Endometrial microvascular endothelial cells (primary cell): ENCODE results near the gene CD200. TPM values are rescaled to one million over a fixed set of nuclear protein-coding genes. Genes with fewer than 3 reads are reported as not detected.

Experiments used
- in situ Hi-C: cut with HindIII; loops from 2 replicates; pipeline ENCODE4 v1.10.0; 2017; ENCODE audit warnings: low sequenced_read_pairs, low pct_unique_long_range_greater_than_20kb; ENCODE audit errors: inconsistent ontology term
- total RNA-seq: library from RNA; depleted of rRNA; stranded (reverse); fragments of >200 nt; gene quantifications from one replicate; pipeline ENCODE4 v1.2.3, GENCODE V29; 2015; ENCODE audit errors: inconsistent ontology term

CD200 gene
- total RNA-seq, 1 donor from 2014 or later = not detected

DNA sequence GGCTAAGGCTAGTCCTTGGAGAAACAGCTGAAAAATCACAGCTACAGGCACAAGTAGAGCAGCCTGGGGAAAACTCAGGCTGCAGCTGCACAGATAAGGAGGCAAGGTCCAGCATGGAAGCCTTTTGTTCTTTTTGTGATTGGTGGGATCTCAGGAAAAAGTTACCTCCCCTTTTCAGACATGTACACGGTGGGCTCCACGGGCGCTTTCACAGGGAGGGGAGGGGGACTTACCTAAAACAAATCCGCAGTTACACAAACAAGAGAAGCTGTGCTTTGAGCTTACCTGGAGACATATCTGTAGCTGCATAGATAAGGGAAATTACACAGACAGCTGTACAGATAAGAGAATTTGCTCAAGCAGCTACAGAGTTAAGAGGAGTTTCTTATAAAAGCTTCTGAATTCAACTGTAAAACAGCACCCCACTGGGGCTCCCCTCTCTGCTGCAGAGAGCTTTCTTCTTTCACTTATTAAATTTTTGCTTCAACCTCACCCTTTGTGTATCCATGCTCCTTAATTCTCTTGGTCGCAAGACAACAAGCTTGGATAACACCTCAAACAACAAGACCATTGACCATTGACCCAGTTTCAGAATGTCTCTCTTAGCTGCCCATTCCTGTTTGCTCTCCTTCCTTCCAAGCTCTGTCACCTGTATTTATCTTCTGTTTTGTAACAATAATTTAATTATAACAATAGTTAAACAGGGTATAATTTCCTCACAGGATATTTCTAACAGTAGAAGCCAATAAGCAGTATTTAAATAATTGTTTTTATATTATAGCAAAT, 10.9 kb upstream of the CD200 start:
- in situ Hi-C loops = loop anchor here (25.0 kb wide), 1 partner anchor 190 kb away; no protein-coding TSS in a partner anchor

DNA sequence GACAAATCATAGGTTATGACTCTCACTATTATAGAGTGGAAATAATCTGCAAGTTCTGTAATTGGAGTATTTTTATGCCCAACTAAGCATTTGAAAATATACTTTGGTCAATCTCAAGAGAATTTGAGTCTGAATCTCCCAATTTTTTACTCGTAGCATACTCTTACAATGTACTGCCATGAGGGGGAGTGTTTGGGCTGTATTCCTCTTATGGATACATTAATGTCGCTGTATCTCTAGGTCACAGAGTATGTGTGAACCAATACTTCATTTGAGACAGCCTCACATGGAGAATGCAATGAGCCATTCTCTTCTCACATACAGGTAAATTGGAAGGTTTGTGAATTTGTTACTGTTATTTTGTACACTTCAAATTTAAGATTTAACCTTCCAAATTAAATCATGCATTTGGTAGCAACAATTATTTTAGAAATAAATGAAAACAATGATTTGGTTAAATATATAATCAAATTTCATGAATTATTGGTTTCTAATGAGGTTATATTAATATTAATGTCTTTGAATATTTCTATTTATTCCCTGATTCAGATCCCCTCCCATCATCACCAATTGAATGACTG, 5.5 kb upstream of the CD200 start:
- in situ Hi-C loops = no loop called here

DNA sequence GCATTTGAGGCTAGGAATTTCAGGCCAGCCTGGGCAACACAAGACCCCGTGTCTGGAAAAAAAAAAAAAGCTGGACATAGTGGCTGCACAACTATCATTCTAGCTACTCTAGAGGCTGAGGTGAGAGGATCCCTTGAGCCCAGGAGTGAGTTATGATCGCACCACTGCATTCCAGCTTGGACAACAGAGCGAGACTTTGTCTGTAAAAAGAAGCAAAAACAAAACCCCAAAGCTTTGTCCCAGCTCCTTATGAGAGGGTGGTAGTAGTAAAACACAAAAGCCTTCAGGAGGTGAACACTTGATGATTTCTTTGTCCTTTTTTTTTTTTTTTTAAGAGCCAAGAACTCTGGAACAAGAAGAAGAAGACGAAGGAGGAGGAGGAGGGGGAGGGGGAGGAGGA, 1.1 kb upstream of the CD200 start:
- in situ Hi-C loops = no loop called here

DNA sequence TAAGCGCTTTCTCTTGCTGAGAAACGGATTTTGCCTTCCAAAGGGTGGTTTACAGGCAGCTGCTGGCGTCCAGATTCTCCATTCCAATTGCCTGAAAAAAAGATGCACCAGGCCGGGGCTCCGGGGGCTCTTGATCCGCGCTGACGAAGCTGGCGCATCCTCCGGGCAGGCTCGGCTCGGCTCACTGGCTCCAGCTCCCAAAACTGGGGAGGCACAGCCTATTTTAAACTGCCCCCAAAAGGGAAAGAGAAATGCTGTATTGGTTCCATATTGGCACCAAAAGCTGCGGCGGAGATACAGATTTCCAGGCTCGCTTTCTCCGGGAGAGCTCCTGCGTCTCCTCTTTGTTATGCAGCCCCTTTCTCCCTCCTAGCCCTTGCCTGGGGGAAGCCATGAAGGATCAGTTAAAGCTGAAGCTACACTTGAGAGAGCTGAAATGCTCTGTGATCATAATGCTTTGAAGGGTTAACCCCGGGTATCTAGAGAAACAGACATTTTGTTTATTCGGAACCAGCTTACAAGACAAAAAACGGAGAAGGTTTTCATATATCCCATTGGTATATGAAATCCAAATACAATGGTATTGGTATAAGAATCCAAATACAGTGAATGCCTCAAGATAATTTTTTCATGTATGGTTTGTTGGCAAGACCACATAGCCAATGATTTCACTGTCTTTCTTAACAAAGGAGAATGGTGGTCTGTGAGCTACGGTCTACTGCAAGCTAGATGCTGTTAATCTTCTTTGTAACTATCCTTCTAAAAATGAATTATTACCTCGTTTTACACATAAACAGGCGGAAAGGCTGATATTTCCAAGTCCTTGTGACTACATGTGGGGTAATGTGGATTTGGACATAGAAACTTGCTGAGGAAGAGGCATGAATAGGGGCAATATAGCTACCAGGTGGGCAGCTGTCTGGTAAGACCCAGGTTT, 693 bp downstream of the CD200 start:
- in situ Hi-C loops = no loop called here

DNA sequence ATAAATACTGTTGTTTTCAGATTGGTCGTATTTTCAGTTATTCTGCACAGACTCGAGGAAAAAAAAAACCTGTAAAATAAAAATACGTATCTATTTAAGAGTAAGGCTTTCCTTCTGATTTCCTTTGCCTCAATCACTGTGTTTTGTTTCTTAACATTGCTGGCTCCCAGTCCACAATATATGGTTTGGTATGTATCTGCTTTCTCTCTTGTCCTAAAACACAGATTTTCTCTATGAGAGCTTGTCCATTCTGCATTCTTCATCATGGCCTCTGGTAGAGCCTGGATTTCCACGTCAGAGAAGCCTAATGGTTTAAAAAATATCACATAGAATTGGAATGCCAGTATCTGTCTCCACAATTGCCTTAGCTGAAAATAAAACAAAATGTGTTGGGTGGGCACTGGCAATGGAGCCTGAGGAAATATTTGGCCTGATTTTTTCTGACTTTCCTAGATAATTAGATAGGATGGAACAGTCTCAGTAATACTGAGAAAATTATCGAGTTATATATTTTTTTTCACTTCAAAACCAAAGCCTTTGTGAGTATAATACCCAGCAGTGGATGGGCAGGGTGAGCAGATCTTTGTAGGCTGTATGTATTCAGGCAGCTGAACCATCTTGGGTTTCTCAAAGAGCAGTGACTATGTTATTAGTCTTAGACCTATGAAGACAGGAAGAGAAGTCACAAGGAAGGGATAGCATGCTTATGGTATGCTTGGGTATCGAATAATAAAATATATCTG, 1.9 kb downstream of the CD200 start:
- in situ Hi-C loops = no loop called here

DNA sequence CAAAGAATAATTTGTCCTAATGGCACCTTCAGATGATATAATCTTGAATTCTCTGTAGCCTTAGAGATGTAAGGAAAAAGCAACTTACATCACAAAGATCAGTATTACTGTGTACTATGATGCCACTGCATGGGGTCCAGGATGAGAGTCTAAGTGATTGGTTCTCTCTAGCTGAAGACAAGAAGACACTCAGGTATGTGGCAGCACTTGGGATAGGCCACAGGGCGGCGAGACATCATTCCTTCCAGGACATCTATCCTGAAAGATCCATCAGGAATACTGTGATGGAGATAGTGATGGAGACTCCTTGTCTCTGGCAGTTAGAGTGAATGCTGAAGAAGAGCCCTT, 2.5 kb downstream of the CD200 start:
- in situ Hi-C loops = no loop called here

DNA sequence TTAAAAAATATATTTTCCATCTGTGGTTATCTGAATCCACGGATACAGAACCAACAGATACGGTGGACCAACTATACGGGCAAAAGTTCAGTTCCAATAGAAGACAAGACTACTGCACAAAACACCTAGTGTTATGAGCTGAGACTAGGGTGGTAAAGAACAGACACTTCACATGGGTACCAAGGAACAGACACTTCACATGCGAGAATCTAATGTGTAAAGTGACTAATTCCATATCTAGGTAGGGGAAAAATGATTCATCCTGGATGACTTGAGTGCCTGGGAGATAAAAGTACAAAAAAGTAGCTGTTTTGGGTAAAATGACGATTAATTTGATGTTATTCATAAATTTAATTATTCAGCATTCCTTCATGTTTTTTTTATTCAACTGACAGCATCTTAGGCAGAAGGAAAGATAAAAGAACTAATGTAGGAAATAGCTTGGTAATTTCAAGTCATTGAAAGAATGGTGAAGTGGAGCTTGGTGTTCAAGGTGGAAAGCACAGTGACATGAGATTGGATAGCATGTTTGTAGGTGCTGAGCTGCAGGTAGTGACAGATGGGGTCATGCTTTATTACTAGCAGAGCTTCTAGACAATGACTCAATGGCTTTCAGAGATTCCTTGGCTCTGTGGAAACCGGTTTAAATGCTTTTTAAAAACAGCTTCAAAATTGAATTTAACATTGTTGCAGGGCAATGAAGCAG, 5.2 kb downstream of the CD200 start:
- in situ Hi-C loops = no loop called here

DNA sequence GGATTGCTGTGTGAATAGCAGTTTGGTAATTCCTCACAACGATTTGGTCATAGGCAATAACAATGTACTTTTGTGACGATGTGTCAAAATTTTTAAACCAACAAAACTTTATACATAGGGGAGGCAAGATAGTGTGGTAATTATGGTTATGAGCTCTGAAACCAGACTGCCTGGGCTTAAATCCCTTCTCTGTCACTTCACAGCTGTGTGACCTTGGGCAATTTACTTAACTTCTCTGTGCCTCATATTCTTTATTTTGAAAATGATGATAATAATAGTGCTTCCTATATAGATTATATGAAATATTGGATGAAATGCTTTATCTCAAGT, 5.7 kb downstream of the CD200 start:
- in situ Hi-C loops = no loop called here

DNA sequence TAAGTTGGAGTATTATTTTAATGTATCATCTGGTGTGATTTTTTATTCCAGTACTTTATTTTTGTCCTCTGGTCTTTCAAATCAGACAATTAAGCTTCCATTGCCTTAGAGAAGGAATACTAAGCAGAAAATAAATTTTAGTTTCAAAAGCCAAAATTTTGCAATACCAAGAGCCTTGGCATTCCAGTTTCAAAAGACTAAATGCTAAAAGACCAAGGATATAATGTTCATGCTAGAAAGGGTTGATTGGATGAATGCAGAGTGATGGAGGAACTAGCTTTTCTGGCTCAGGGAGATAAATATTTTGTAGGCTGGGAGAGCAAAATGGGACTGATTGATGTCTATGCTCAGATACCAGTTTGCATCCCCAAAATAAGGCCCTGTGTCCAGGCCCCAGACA, 6.2 kb downstream of the CD200 start:
- in situ Hi-C loops = no loop called here

DNA sequence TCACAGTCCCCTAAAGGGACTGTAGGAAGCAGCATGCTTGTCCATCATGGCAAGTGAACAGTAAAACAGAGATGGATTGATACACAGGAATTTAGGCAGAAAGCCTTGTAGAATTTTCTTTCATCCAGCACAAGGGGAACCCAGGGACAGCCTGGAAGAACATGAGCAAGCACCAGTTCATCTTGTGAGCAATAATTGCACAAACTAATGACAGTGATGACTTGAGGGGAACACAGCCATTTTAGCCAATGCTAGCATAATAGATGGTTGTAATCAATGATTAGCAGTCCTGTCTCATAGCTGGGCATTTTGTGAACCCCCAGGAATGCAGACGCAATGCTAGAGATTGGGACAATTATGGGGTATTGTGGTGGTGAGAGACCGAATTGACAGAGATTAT, 6.7 kb downstream of the CD200 start:
- in situ Hi-C loops = no loop called here

DNA sequence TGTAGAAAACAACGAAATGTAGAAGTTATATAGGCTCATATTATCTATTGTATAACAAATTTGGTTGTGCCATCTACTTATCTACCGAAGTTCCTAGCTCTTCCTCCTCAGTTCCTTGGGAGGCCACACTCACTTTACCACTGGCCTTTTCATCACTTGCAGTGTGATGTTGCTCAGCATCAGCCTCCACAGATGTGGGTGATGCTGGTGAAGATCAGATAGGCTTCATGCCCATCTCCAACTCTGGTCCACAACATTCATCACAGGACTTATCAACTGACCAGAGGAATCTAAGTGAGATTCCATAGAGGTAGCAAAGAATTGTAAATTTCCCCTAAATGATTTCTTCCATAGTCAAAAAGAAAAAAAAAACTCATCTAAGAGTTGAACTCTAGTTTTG, 8.4 kb downstream of the CD200 start:
- in situ Hi-C loops = no loop called here

DNA sequence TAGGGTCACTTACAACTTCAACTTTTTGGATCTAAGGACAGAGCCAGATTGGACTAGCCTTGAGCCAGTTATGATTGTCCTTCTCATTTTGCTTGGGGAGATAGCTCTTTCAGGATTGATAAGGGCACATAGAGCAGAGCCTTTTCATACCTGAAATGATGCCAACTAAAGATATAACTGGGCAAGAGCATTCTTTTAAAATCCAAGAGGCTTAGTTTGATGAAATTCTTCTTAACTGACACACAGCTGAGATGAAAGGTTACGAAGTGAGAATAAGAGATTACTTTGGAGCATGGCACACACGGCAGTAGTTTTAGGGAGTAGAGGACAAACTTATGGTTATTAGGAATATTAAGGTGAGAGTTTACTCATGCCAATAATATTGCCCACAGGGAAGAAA, 12.7 kb downstream of the CD200 start:
- in situ Hi-C loops = no loop called here

DNA sequence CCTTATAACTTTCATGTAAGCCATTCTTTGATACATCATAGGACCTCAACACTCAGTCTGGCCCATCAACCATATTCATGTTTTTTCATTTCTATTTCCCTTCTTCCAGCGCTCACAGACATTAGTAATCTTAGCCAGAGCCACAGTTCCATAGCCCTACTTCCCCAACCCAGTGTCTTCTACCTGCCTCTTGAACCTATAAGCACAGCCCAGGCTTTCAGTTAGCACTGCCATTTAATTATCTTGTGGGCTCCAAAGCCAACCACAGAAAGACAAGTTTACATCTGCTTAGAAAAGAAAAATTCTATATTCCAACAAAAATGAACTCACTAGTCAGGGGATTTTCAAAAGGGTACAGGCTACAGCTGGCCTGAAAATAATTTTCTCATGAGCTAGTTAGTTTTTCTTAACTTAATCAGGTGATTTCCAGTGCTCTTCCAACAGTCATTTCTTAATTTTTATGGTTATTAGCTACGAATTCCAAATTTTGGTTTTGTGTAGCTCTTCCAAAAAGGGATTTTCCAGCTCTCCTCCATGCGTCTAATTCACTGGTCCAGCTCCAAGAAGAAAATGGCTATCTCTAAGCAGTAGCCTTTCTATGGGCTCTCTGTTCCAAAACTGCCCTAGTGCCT, 13.7 kb downstream of the CD200 start:
- in situ Hi-C loops = no loop called here

DNA sequence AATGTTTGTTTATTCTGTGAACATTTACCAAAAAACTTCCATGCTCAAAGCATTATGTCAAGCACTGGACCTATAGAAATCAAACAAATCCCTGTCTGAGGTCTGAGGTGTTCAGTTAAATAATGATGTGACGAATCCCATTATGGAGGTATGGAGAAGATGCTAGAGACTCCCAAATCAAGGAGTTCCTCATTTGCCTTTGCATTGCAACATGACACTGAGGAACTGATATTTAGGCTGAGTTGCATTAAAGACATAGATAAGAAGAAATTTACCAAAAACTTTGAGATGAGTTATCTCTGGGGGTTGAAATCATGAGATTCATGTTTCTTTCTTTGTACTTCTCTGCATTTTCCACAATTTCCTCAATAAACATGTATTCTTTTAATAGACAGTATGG, 16.0 kb downstream of the CD200 start:
- in situ Hi-C loops = no loop called here

DNA sequence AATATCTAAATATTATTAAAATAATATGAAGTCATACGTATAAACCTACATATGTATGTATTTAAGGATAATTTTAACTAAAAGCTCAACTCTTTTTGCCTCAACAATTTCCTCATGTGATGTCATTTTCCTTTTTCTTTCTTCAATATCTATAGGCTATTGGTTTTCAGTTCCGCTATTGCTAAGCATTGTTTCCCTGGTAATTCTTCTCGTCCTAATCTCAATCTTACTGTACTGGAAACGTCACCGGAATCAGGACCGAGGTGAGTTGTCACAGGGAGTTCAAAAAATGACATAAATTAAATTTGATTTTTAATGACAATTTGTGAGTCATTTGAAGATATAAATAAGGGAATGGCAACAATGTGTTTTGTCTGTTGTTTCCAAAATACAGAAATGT, 16.6 kb downstream of the CD200 start:
- in situ Hi-C loops = no loop called here

DNA sequence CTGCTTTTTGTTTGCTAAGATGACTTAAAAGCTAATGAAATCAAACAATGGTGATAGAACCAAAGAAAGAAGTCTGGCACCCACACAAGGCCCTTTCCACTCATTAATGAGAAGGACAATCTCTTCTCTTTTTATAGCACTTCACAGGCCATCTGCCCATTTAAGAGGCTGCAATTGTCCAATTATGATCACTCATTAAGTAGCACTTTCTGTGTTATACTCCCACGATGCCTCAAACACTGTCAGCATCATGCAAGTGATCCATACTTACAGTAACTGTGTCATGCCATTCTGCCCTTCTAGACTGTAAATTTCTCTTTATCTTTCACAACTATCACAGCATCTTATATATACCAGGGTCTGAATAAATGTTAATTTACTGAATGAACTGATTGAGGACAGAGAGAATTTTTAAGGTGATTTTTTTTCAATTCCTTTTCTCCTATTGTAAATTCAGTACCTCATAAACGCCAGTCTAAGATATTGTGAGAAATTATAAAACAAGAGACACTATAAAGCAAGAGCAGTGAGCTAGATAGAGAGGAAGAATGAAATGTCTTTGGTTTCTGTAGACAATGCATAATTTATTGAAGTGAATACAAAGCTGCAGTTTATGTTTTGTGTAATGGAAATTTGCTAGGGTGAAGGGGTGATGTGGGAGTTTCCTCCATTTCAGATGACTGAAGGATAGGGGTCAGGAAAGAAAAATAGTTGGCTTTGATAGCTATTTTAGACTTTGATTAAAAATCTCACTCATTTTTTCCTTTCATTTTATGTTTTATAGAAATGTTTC, 17.3 kb downstream of the CD200 start:
- in situ Hi-C loops = no loop called here

DNA sequence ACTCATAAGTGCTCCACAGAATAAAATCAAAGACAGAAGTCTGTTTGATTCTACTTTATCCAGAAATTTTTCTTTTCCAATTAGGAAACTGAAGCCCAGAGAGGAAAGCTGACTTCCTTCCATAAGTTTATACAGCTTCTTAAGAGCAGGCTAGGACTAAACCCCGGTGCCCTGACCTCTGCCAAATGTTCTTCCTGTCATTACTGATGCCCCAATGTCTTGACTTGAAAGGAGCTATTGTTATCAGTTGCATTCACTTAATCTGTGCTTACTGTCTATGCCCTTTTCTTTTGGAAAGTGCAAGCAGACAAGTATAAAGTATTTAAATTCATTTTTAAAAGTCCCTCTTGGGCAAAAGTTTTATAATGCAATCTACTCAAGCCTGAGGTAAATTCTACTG, 18.1 kb downstream of the CD200 start:
- in situ Hi-C loops = no loop called here

DNA sequence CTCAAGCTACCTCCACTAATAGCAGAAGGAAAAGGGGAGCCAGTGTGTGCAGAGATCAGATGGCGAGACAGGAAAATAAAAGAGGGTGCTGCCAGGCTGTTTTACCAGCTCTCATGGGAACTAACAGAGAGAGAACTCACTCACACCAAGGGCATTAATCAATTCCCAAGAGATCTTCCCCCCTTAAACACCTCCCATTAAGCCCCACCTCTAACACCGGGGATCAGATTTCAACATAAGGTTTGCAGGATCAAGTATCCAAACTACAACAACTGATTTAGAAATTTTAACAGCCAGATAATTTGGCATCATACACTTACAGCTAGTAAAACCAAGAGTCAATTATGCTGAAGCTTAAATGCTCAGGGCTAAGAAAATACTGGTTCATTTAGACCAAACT, 18.9 kb downstream of the CD200 start:
- in situ Hi-C loops = no loop called here
